Natural killer cell (primary cell): ENCODE data around the gene SPECC1. TPM values are rescaled to one million over a fixed set of nuclear protein-coding genes. Genes with fewer than 3 reads are reported as not detected.
A peak's percentile ranks its signal among the peaks of the same experiment; 100 is the strongest.

Source experiments
- ATAC-seq, 3 donors: fragments of 150-1000 bp in 2 of 3; fragments of 200-7000 bp in 1 of 3; cut with Tn5 transposase; 1 replicate in 1 of 3; 2 replicates in 2 of 3; pipeline ENCODE4 v1.10.0; 2021; ENCODE audit warnings: mild to moderate bottlenecking in 2 of 3, moderate library complexity in 2 of 3
- DNase-seq, 2 donors: peaks; one replicate each; pipeline versions ENCODE4 v3.0.0 to v3.0.0-alpha.2; 2013 to 2021; ENCODE audit warnings: mixed read lengths in 1 of 2
- H3K27ac ChIP-seq: one replicate; pipeline ENCODE4 v1.5.1; 2013; ENCODE audit warnings: mild to moderate bottlenecking, low read length
- H3K27me3 ChIP-seq: one replicate; pipeline ENCODE4 v1.6.1; 2013; ENCODE audit warnings: low read length; ENCODE audit not compliant: control insufficient read depth, insufficient read depth
- H3K36me3 ChIP-seq: one replicate; pipeline ENCODE4 v1.6.1; 2013; ENCODE audit warnings: low read length; ENCODE audit not compliant: control insufficient read depth, insufficient read depth
- H3K4me1 ChIP-seq: one replicate; pipeline ENCODE4 v1.6.1; 2013; ENCODE audit warnings: low read length; ENCODE audit not compliant: control insufficient read depth, insufficient read depth
- H3K4me3 ChIP-seq: one replicate; pipeline ENCODE4 v1.5.1; 2013; ENCODE audit warnings: low read length
- H3K9me3 ChIP-seq: one replicate; pipeline ENCODE4 v1.6.1; 2013; ENCODE audit warnings: low read length; ENCODE audit not compliant: control insufficient read depth, insufficient read depth
- H3K27ac Mint-ChIP-seq, 2 donors: one replicate each; pipeline ENCODE4 v1.8.0; 2022; ENCODE audit warnings: mild to moderate bottlenecking in 2 of 2, mixed read lengths in 2 of 2, moderate library complexity in 1 of 2
- H3K27me3 Mint-ChIP-seq, 2 donors: one replicate each; pipeline ENCODE4 v1.8.0; 2022; ENCODE audit warnings: low read depth in 2 of 2, mixed read lengths in 2 of 2
- H3K36me3 Mint-ChIP-seq: one replicate; pipeline ENCODE4 v1.8.0; 2022; ENCODE audit warnings: mixed read lengths
- H3K4me1 Mint-ChIP-seq, 2 donors: one replicate each; pipeline ENCODE4 v1.8.0; 2022; ENCODE audit warnings: mixed read lengths in 2 of 2
- H3K4me3 Mint-ChIP-seq: one replicate; pipeline ENCODE4 v1.8.0; 2022; ENCODE audit warnings: mild to moderate bottlenecking, moderate library complexity, mixed read lengths
- H3K9me3 Mint-ChIP-seq, 2 donors: one replicate each; pipeline ENCODE4 v1.8.0; 2022; ENCODE audit warnings: mixed read lengths in 2 of 2
- WGBS: methylation state at CpG from one replicate; pipeline ENCODE4 v1.1.7; 2013; ENCODE audit warnings: missing lambda C conversion rate; ENCODE audit not compliant: insufficient coverage; 5-methylcytosine and 5-hydroxymethylcytosine counted together
- intact Hi-C: fragments of 100-400 bp; cut with micrococcal nuclease; formaldehyde crosslinking; loops from one replicate; pipeline ENCODE4 v1.14.2; 2022
- total RNA-seq, 4 donors: library from RNA; stranded (reverse); fragments of 120-200 nt in 1 of 4; gene quantifications; one replicate each; pipeline versions ENCODE4 v1.2.3 to v1.2.4, GENCODE V29; 2013 to 2022
- TF ChIP-seq, protein P1 (sequence below): fragments of 200-600 bp; IDR thresholded peaks from one replicate; pipeline ENCODE4 v1.8.0; 2022; ENCODE audit warnings: antibody characterized with exemption

SPECC1 gene
- total RNA-seq, 3 donors from 2014 or later (not counting 1 experiment from before 2014, with no cell fraction given) = 29.3 to 45.1 (median 37.2) TPM

DNA sequence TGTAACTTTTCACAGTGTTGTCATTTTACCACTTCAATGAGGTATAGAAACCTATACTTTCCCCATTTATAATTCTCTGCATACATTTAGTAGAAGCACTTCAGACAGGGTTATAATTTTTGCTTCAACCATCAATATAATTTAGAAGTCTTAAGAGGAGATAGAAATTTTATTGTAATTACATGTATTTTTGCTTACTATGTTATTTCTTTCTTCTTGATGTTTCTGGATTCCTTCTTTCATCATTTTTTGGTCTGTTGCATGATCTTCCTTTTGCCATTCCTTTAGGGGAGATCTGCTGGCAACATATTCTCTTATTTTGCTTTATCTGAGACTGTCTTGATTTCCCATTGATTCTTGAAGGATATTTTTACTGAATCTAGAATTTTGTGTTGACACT, 31.1 kb downstream of the SPECC1 start:
- Histone ChIP-seq H3K4me3 (no peak overlapping the region), H3K4me1 (peaks cover 15% of the 10 kb centered on the region), H3K27ac (no peak overlapping the region), H3K9me3 (no peaks in the 10 kb centered on the region), H3K27me3 (no peaks in the 10 kb centered on the region), H3K36me3 (no peaks in the 10 kb centered on the region)
- Mint-ChIP-seq H3K4me3 (no peak overlapping the region), H3K4me1 (peaks cover 15 to 17% of the 10 kb centered on the region in 2 donors), H3K27ac (no peak overlapping the region), H3K27me3 (no peaks in the 10 kb centered on the region), H3K9me3 (no peaks in the 10 kb centered on the region), H3K36me3 (no peaks in the 10 kb centered on the region)
- intact Hi-C loops = no loop called here
- TF ChIP-seq, protein P1, sequence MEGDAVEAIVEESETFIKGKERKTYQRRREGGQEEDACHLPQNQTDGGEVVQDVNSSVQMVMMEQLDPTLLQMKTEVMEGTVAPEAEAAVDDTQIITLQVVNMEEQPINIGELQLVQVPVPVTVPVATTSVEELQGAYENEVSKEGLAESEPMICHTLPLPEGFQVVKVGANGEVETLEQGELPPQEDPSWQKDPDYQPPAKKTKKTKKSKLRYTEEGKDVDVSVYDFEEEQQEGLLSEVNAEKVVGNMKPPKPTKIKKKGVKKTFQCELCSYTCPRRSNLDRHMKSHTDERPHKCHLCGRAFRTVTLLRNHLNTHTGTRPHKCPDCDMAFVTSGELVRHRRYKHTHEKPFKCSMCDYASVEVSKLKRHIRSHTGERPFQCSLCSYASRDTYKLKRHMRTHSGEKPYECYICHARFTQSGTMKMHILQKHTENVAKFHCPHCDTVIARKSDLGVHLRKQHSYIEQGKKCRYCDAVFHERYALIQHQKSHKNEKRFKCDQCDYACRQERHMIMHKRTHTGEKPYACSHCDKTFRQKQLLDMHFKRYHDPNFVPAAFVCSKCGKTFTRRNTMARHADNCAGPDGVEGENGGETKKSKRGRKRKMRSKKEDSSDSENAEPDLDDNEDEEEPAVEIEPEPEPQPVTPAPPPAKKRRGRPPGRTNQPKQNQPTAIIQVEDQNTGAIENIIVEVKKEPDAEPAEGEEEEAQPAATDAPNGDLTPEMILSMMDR = no peak
- DNase-seq = no peak
- ATAC-seq = no peak

DNA sequence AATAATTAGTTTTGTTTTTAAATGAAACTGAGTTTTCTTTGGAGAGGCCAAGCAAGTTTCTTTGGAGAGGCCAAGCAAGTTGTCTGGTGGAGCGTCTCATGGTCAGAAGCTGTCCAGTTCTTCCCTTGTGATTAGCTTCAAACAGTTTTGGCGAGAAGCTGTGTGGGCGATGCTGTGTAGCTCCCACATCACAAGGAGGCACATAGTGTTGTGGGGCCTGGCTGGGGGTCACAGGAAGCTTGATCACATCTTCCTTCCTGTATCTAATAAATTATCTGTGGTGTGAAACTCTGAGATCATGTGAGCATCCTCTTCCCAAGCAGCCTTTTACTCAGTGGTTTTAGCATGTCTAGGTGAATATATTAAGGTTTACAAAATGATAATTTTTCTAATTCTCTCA, 33.9 kb downstream of the SPECC1 start:
- intact Hi-C loops = no loop called here
- H3K4me3 Mint-ChIP-seq = no peak overlapping the region
- H3K27me3 Mint-ChIP-seq = no peaks in the 10 kb centered on the region
- no peaks in the 10 kb centered on the region for H3K9me3 Mint-ChIP-seq
- TF ChIP-seq, protein P1 = no peak
- ATAC-seq (peak; percentile 42 to 84 (median 77)), DNase-seq (peak in 1 of 2 donors; percentile 33)
- Histone ChIP-seq H3K4me1 (peaks cover 15% of the 10 kb centered on the region), H3K27me3 (no peaks in the 10 kb centered on the region), H3K27ac (peak overlapping the region; percentile 58), H3K4me3 (no peak overlapping the region), H3K9me3 (no peaks in the 10 kb centered on the region), H3K36me3 (no peaks in the 10 kb centered on the region)
- H3K36me3 Mint-ChIP-seq = no peaks in the 10 kb centered on the region
- H3K4me1 Mint-ChIP-seq = peaks cover 15 to 17% of the 10 kb centered on the region in 2 donors
- WGBS = 12% methylated on average over 3 of the region's 3 CpGs
- H3K27ac Mint-ChIP-seq = peak overlapping the region; percentile 24 to 84

DNA sequence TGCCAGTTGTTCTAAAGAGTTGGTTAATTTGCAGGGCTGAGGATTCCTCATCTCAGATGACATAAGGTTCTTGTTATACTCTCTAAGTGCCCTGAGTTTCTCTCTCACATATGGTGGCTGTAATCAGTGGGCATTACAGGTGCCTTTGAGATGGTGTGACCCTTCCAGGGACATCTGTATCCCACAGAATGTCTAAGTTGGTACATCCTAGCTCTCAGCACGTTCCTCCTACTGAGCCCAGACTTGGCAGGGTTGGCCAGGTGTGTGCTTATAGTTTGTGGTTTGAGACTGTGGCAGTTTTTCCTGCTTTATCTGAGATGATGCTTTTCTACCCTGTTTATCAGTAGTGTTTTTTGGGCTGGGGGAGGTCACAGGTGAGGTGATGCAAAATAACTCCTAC, 36.3 kb downstream of the SPECC1 start:
- H3K36me3 ChIP-seq = no peaks in the 10 kb centered on the region
- ATAC-seq (no peak), DNase-seq (no peak)
- TF ChIP-seq, protein P1 = no peak
- H3K36me3 Mint-ChIP-seq = no peaks in the 10 kb centered on the region
- no peak overlapping the region for H3K4me3 Mint-ChIP-seq
- H3K27ac Mint-ChIP-seq = no peak overlapping the region
- H3K4me1 ChIP-seq = peaks cover 15% of the 10 kb centered on the region
- no peak overlapping the region for H3K27ac ChIP-seq
- intact Hi-C loops = no loop called here
- H3K9me3 ChIP-seq = no peaks in the 10 kb centered on the region
- no peak overlapping the region for H3K4me3 ChIP-seq
- peaks cover 15 to 17% of the 10 kb centered on the region in 2 donors for H3K4me1 Mint-ChIP-seq
- no peaks in the 10 kb centered on the region for H3K9me3 Mint-ChIP-seq
- 50% methylated on average over 1 of the region's 1 CpG for WGBS
- H3K27me3 Mint-ChIP-seq = no peaks in the 10 kb centered on the region
- H3K27me3 ChIP-seq = no peaks in the 10 kb centered on the region

DNA sequence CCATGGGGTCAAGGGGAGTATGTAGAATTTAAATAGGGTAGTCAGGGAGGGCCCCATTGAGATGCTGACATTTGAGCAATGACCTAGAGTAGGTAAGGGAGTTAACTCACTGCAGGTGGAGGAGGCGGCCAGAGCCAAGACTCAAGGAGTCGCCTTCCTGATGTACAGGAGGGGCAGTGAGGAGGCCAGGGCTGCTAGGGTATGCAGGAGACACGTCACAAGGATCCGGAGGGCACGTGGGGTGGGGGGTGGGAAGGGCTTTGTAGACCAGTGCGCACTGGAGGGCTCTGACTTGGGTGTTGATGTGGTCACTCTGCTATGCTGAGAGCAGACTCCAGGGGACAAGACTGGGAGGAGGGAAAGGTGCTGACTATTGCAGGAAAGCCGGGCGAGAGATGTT, 37.5 kb downstream of the SPECC1 start:
- Histone ChIP-seq H3K4me1 (peaks cover 15% of the 10 kb centered on the region), H3K9me3 (no peaks in the 10 kb centered on the region), H3K36me3 (no peaks in the 10 kb centered on the region), H3K27me3 (no peaks in the 10 kb centered on the region), H3K4me3 (no peak overlapping the region), H3K27ac (no peak overlapping the region)
- no peak for ATAC-seq
- peaks cover 15 to 17% of the 10 kb centered on the region in 2 donors for H3K4me1 Mint-ChIP-seq
- no peak overlapping the region for H3K4me3 Mint-ChIP-seq
- TF ChIP-seq, protein P1 = no peak
- intact Hi-C loops = no loop called here
- no peaks in the 10 kb centered on the region for H3K9me3 Mint-ChIP-seq
- WGBS = 97% methylated on average over 8 of the region's 8 CpGs
- no peak for DNase-seq
- no peaks in the 10 kb centered on the region for H3K36me3 Mint-ChIP-seq
- no peak overlapping the region for H3K27ac Mint-ChIP-seq
- no peaks in the 10 kb centered on the region for H3K27me3 Mint-ChIP-seq
